CD4-positive, alpha-beta T cell treated with Interleukin-1 beta for 1 hour (primary cell): Measurements from ENCODE around the gene SOX5.
A peak's percentile ranks its signal among the peaks of the same experiment; 100 is the strongest.

Experiments used
- DNase-seq, 2 donors: peaks; one replicate each; pipeline ENCODE4 v3.0.0-alpha.2; 2020 to 2022

SOX5 gene

DNA sequence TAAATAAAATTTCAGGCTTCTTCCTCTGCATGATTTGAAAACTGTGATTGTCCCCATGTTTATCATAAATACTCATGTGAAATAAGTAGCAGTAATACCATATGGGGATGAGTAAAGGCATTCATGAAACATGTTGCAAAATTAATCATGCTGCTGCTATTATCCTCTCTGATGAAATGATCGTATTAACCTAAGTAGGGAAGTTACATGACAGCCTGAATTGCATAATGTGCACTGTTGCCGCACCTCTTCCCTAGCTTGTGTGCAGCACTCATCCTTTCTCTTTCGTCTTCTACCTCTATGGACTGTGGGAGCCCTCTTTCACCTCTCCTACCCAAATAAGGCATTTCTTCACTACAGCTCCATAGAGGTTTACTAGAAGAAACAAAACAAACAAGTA, 367.6 kb downstream of the SOX5 start:
- no peak for DNase-seq

DNA sequence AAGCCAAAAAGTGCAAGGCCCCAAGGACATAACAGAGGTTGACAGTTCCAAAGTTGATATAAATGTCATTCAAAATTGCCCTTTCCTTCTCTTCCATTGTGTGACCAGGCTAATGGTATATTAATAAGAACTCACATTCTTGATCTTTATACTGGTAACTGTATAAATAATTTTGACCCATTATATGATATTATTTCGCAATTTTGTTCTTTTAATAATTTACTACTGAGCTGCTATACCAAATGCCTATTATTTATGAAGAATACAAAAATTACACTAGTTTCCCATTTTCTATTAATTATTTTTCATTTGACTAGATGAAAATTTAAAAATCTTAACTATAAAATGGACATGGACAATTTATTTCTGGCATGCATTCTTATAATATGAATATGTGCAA, 370.2 kb downstream of the SOX5 start:
- no peak for DNase-seq

DNA sequence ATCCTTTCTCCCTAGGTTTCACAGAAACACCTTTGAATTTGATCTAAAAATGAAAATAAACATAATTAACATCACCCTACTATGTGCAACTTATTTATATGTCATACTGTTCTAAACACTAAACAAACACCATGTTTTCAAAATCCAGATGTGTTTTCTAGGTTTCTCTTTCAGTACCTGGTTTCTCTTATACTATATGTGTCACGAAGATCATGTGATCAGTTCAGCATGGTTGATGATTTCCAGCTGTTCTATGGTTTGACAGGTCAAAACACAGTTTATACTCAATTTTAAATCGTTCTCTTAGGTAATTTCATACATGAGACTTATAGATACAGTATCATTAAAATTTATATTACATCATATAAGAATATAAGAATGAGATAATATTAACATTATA, 373.1 kb downstream of the SOX5 start:
- DNase-seq, result no peak

DNA sequence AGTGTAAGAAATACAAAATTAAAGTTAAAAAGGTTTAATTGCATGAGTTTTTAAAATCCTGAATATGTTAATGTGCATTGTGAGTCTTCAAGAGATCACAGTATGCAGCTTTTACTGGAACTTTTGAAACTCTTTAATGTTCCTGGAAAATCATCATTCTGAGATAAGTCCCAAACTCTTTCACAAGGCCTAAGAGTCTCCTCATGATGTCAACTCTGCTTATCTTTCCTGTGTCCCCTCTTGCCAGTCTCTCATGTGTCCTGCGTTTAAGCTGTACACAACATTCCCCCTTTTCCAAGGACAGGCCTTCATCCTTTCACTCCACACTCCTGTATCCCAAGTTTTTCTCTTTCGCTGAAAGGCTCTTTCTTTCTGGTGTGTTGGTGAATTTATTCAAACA, 380.1 kb downstream of the SOX5 start:
- no peak for DNase-seq

DNA sequence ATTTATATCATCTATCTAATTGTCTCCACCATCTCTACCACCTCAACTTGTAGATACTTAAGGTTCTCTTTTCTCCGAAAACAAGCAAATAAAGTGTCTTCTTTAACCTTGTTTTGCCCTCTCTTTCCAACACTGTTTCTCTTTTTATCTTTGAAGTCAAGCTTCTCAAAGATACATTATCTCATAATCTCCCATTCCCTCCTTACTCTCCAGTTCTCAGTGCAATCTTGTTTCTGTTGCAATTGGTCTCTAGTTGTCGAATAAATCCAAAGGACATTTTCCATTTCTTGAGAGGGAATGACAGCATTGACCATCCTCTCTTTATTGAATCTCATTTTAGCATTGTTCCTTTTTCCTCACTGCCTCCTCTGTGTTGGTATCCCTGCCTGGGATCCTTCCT, 383.3 kb downstream of the SOX5 start:
- DNase-seq, result no peak

DNA sequence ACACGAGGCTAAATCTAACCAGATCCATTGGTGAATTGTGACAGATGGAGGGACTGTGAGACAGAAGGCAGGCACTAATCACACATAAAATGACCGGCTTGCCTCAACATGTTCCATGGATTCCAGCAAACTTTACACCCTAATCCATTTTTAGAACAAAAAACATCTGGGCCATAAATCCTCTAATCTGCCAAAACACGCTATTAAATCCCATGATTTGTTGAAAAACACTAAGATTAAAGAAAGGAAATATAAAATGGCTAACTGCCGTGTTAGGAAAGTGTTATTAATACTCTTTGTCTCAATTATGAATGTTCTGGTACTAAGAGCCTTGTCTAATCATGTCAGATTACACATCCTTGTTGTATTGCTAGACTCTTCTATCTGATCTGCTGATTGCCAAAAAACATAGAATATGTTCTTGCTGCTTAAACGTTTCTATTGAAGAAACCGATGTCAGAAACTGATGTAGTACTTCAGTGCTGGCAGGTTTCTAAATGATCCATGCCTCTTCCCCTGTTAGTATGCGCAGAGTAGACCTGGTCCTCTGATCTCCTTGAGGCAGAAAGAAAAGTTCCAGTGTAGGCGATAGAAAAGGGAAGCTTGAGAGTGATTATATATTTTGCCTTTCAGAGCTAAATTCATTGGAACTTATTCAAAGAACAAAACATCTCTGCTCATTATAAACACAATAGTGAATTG, 384.9 kb downstream of the SOX5 start:
- DNase-seq, result no peak

DNA sequence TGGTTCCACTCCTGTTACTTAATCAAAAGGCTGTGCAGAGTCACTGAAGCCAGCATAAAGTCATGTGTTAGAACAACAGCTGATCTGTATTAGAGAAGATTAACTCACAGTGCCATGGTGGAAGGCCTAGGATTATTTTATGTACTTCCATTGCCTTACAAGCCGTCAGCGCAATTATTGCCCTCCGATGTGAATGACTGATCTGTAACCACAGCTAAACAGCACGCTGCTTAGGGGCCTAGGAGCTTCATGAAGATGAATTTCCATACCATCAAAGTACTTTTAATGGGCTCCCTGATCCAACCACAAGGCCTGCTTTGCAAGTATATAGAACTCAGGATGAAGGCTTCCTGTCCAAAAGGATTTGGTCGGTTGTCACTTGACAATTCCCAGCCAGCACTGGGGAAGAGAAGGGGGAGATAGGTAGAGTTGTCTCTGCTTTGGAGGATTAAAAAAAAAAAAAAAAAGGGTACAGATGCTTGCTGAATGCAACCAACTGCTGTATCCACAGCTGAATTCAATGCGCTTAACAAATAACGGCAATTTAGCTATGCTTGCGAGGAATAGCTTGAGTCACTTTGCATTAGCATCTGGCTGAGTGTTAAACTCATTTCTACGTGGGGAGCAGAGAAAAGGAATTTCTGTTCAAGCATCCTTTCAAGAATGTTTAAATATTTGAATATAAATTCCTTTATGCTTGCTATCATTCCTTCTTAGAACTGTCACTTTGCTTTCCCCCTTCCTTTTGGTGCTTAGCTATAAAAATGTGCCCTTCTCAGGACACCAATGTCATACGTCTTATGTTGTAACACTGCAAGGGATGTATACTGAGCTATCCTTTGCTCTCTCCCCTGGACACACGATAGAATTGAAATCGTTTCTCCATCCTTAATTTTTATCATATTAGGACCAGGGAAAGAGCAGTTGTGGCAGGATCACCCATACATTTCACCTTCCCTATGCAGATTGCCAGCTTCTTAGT, 387.8 kb downstream of the SOX5 start:
- DNase-seq, result no peak

DNA sequence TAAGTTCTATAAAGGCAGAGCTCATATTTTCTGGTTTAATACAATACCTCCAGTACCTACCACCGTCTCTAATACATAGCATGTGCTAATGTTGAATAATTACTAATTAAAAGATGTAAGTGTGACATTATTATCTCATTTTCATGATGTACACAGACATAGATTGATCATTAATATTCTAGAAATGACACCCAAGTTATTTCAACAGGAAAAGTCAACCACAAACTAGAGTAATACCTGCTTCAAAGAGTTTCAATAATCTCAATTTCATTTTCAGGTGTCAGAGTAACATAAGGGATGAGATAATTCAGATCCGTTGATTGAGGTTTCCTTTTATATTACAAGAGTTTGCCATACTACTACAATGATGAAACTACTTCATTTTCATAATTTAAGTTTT, 388.9 kb downstream of the SOX5 start:
- DNase-seq, result no peak

DNA sequence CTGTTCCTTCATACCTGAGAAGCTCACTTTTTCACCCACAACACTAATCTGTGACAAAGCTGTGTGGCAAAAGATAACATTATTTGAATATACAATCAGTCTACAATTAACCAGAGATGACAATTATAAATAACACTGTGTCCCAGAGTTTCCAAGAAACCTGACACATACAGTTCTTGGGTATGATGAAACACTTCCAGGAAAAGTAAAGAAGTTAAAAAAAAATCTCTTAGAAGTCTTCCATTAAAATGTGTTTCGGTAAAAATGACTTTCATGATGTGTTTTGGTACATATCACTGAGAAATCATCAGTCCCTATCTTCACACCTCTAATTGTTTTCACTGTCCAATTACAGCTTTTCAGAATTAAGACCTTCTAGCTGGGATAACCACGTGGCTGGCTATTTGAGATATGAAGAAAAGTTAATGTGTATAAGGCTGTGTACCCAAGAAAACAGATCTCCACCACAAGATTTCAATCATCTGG, 390.2 kb downstream of the SOX5 start:
- DNase-seq, result no peak

DNA sequence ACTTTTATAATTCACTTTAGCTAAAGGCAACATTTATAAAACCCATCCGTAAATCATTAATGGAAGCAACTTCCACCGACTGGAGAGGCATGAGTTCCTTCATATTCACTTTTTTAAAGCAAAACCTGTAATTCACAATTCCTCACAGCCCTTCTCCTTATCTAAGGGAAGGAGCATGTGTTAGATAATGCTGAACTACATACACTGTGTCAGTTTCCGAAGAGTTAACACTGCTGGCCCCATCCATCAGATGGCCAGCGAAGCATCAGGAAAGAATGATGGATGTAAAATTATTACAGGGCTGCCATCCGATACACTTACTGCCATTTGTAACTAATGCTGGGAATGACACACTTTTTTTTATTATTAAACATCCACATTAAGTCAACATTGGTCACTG, 392.8 kb downstream of the SOX5 start:
- DNase-seq, result no peak

DNA sequence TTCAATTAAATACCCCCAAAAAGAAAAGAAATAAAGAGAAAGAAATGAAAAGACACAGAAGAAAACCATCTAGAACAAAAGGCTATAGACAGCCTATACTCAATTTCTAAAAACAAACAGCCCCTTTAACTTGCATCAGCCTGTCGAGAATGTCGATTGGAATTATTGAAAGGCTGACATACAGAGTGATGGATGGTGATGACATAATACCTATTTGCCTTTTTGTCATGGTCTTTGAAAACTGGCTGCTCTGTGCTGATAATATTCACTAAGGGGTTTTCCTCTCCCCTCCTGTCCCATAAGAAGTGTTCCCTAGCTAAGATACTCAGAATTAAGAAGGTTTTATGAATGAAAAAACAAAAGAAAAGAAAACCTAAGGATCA, 393.7 kb downstream of the SOX5 start:
- no peak for DNase-seq

DNA sequence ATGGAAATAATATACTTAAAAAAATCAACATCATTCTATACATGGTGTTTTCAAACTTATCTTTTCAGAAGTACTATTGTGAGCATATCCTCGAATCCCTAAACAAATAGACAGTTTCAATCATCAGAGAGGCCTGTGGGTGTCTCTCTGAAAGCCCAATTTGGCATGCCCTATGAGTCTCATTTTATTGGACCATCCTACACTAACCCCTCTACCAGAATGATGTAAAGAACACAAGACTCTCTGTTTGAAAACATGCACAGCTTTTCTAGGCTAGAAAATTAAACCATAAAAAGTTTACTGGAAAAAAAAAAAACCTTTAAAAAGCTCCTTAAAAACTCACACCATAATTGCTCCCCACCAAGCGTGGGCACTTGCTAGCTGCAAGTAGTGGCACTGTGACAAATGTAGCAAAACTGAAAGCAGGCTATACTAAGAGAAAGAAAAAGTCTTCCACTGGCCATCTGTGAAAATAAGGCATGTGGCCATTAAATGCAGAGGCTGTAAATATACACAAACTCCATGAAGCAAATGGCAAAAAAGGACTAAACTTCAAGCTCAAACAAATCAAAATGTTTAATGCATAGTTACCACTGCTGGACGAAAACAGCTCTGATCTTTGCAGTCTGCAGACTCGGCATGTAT, 394.2 kb downstream of the SOX5 start:
- DNase-seq, result no peak

DNA sequence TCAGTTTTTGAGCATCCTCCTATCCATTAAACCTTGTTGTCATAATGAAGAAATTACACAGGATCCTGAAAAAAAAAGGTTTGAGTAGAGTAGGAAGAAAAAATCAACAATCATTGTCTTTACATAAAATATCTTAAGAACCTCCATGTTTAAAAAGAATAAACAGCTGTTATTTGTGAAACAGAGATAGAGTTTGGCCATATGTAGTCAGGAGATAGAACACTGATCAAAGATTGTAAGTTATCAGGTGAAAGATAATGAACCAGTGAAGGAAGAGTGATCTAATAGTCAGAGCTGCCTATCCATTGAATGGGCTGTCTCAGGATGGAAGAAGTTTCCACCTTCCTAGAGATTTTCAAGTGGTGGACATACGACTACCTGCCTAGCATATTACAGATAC, 397.1 kb downstream of the SOX5 start:
- no peak for DNase-seq

DNA sequence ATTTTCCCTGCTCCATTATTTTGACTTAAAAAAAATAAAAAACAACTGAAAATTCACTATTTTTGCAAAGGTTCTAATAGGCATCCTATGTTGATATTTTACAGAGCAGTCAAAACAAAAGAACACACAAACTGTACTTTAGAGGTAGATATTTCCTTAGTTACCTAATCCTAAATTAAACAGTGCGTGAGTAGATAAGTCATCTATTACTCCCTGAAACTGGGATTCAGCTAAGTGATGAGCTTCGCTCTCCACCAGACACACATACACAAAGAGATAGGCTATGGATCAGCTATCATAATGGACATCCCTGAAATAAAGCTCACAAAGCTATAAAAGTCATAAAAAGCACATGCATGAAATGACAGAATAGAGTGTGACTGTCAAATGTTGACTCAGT, 398.7 kb downstream of the SOX5 start:
- no peak for DNase-seq

DNA sequence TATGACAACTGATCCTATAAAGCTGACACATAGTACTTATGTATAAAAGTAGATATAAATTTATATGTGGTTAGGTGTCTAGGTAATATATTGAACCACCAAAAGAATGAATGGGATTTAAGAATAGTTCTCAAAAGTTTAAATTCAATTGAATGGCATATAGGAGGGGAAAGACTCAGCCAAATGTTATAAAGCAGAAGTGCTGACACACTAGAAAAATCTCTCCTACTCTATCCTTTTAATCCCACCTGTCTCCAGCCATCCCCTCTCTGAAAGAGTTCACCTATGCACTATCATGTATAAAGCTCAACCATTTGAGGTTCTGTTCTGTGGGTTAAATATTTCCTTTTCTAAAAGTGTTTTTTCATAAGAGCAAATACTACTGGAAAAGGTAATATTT, 400.7 kb downstream of the SOX5 start:
- no peak for DNase-seq

DNA sequence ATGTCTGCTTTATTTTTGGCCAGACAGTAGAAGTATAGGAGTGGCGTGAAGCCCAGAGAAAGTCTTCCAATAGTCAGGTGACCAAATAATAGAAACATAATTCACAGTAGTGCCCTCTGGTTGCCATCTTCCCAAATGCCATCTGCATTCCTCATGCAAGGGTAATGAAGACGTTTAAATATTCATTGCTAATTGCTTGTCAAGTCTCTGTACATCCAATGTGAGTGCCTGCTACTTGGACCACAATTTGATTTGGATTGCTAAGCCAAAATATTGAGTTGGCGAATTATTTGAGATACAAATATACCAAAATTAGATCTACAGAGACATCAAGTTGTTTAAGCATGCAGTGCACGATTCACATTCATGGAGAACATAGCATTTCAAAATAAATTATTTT, 402.7 kb downstream of the SOX5 start:
- no peak for DNase-seq

DNA sequence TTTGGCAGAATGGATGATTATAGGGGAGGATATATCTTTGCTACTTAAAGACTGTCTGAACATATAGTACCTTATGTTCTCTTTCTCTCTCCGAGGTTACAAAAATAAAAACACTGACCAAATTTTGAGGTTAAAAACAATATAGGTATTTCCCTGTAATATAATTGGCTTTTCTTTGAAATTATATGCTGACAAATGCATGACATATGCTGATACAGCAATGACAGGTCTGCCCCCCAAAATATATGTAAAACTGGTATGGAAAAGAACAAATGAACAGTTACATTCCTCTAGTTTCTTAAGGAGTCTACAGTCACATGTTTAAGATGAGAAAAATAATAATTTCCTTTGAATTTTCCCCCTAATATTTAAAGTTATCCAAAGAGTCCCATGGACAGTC, 405.7 kb downstream of the SOX5 start:
- no peak for DNase-seq

DNA sequence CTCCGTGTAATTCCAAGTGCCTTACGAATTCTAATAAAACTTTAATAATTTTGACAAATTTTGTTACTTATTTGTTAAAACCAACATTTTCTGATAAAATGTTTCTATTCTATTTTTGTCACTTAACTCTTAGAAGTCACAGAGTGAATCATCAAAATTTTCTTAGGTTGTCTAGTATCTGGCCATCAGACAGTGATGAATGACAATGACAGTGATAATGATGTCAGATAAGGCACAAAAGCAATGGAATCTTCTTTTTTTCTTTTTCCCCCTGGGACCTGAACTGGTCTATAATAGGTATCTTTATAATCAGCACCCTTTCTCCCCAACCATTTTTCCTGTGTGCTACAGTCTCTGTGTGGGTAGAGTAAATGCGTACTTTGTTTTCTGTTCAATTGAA, 407.3 kb downstream of the SOX5 start:
- no peak for DNase-seq

DNA sequence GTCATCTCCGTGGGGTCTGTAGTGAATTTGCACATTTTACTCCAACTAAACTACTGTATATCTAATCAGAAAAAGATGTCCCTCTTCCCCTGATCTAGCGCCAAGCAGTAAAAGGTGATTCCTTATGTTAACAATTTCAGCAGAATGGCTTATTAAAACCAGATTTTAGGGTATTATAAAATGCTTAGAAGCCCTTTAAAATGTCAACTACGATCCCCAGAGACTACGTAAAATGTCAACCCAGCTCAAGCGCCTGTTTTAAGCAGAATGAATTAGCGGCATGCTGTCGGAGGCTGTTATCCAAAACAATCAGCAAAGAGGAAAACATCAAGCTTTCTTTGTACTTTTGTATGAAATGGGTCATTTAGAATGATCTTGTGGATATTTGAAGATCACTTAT, 408.9 kb downstream of the SOX5 start:
- DNase-seq, result no peak

DNA sequence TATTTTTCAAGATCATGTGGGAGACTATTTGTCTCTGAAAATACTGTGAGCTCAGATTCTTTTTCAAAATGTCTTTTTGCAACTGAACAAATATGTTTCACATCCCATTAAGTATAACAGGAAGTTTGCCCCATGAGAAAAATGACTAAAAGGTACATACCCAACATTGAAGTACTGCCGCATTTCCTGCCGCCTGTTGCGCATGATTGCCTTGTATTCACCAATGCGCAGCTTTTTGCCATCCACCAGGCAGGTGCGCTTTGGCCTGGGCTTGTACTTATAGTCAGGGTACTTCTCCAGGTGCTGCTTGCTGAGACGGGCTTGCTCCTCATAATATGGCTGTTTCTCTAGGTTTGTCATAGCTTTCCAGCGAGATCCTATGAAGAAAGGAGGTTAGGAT, 413.2 kb downstream of the SOX5 start:
- DNase-seq, result peak in 1 of 2 donors; percentile 37

DNA sequence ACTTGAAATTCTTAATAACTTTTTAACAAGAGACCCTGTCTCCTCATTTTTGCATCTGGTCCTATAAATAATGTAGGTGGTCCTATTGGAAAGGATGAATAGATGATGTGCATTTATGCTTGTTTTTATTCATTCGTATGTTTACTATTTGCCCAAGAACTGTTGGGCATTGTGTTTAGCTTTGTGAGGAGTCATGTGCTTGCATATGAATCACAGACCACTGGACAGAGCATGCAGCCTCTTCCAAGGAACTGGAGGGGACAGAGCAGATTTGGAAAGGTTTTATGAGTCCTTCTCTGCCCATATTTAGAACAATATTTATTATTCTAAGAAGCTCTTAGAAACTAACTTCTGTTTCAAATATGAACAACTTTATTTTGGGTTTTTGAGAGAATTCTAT, 414.0 kb downstream of the SOX5 start:
- no peak for DNase-seq

DNA sequence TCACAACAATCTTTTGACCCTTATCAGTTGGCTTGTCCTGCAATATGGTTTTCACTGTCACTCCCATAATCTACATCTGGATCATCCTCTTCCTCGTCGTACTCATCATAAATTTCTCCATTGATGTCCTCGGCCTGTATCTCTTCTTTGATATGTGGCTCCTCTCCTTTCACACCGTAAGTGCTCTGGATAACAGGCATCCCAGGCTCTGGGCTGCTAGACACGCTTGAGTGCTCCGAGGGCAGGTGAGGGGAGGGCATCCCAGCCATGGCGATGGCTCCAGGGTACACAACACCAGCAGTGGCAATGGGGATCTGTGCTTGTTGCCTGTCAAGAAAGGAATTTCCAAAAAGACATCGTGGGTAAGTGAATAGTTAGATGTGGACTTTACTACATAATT, 415.3 kb downstream of the SOX5 start:
- DNase-seq, result no peak

DNA sequence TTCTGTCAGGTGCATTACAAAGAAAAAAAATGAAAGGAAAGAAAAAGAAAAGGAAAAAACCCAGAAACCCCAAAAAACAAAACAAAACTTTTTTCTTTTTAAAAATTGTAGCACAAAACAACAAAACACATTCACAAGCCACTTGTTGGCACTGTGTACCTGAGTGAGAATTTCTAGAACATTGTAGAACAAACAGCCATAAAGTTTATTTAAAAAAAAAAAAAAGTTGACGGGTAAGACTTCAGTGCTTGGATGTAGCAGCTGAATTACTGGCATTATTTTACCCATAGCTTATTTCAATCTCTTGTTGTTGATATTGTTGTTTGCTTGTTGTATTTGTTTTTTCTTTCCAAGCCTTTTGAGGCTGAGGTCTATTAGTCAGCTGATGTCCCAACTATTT, 415.8 kb downstream of the SOX5 start:
- no peak for DNase-seq

DNA sequence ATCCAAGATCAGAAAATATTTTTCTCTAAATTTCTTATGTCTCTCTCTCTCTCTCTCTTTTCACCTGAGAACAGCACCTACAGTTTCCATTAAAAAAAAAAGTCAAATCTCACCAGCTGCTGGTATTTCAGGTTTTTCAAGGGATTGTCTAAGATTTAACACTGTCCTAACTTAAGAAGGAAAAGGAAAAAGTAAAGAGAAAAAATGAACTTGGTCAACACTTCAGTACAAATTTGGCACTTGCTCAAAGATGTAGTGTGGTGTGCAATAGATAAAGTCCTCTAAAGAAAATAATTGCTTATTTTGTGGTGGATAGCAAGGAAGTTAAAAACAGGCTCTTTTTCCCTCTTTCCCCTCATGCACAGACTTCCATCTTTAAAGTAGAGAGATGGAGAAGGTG, 416.2 kb downstream of the SOX5 start:
- DNase-seq, result no peak
